Psoas muscle (tissue), 8 donors: ENCODE results near the gene LPP. TPM values are rescaled to one million over a fixed set of nuclear protein-coding genes. Genes with fewer than 3 reads are reported as not detected.

Experiments
- ATAC-seq, 4 donors: fragments of 200-7000 bp; cut with Tn5 transposase; one replicate each; pipeline ENCODE4 v1.9.1; 2020; ENCODE audit warnings: moderate library complexity in 3 of 4, mild to moderate bottlenecking in 2 of 4
- DNase-seq, 2 donors: peaks; one replicate each; pipeline ENCODE4 v3.0.0-alpha.2; 2020
- H3K27ac ChIP-seq: fragments of 200-600 bp; one replicate; pipeline ENCODE4 v1.8.0; 2022
- H3K27me3 ChIP-seq, 3 donors: fragments of 200-600 bp in 1 of 3; one replicate each; pipeline versions ENCODE4 v1.6.1 to v1.8.0; 2013 to 2022; ENCODE audit warnings: low read length in 2 of 3, mild to moderate bottlenecking in 2 of 3, moderate library complexity in 1 of 3; ENCODE audit not compliant: insufficient read depth in 3 of 3
- H3K36me3 ChIP-seq, 2 donors: fragments of 200-600 bp in 1 of 2; one replicate each; pipeline versions ENCODE4 v1.6.1 to v1.8.0; 2013 to 2022; ENCODE audit warnings: low read depth in 1 of 2, mild to moderate bottlenecking in 1 of 2, moderate library complexity in 1 of 2; ENCODE audit not compliant: insufficient read depth in 1 of 2
- H3K4me1 ChIP-seq: fragments of 200-600 bp; one replicate; pipeline ENCODE4 v1.8.0; 2022
- H3K4me3 ChIP-seq: fragments of 200-600 bp; one replicate; pipeline ENCODE4 v1.8.0; 2022; ENCODE audit warnings: mild to moderate bottlenecking
- H3K9me3 ChIP-seq: fragments of 200-600 bp; one replicate; pipeline ENCODE4 v1.8.0; 2022
- CTCF ChIP-seq: fragments of 200-600 bp; IDR thresholded peaks from one replicate; pipeline ENCODE4 v1.8.0; 2022; ENCODE audit warnings: antibody characterized with exemption
- WGBS, 3 donors: extraction: QIAGEN DNeasy Blood & Tissue Kit; methylation state at CpG; one replicate each; pipeline versions ENCODE4 v1.1.6 to v1.1.7; 2013; 5-methylcytosine and 5-hydroxymethylcytosine counted together
- intact Hi-C, 2 donors: fragments of 100-400 bp; cut with DNase I; formaldehyde crosslinking; loops; one replicate each; pipeline versions ENCODE4 v1.11.0 to v1.14.2; 2022
- polyA plus RNA-seq, 3 donors: library from polyadenylated mRNA; stranded (reverse); fragments of 200-250 nt; gene quantifications; one replicate each; pipeline ENCODE4 v1.2.3, GENCODE V29; 2013
- total RNA-seq, 4 donors: library from RNA; stranded (reverse); fragmentation: NEBNext Ultra II Directional in 2 of 4; extraction: Animal tissue kit (Norgen Biotek cat#: 25700) in 2 of 4; gene quantifications; one replicate each; pipeline versions ENCODE4 v1.2.1 to v1.2.4, GENCODE V29; 2021 to 2023
- donor health status: healthy with polysubstance abuse.
- donor health status: DM: no; HTN: no; CAD: no; lungs with moderate emphysema.
- donor health status: Bipolar disorder and iron deficiency.
- donor health status: healthy.
- donor health status: DM: yes; HTN: yes; CAD: no.
- donor health status: DM: no; HTN: no; CAD: no.
- donor health status: DM: no; HTN: no; CAD: no.
- donor health status: DM: yes; HTN: yes; CAD: no.

LPP gene
- total and polyA plus RNA-seq, 7 donors = 2.6 to 80.3 (median 42.8) TPM

- Histone ChIP-seq H3K27ac (no peak overlapping the region), H3K9me3 (no peaks in the 10 kb centered on the region), H3K4me3 (no peak overlapping the region), H3K36me3 (no peaks in the 10 kb centered on the region), H3K27me3 (no peaks in the 10 kb centered on the region), H3K4me1 (peaks cover 47% of the 10 kb centered on the region)
- TF ChIP-seq CTCF = no peak
- no peak for ATAC-seq
- intact Hi-C loops = loop anchor here (2.0 to 10.0 kb wide), 3 partner anchors 24 to 656 kb away; no protein-coding TSS in a partner anchor
- no peak for DNase-seq
- 91 to 94% (median 91%) methylated on average over 11 of the region's 11 CpGs for WGBS, 3 donors
Measured at GRCh38 chr3:188299068-188299467, 145.1 kb downstream of the LPP start.

GRCh38 chr3:188299708-188300107, 145.8 kb downstream of the LPP start:
- 90 to 98% (median 97%) methylated on average over 2 of the region's 2 CpGs for WGBS, 3 donors
- Histone ChIP-seq H3K4me1 (peaks cover 40% of the 10 kb centered on the region), H3K4me3 (no peak overlapping the region), H3K27me3 (no peaks in the 10 kb centered on the region), H3K27ac (no peak overlapping the region), H3K36me3 (no peaks in the 10 kb centered on the region), H3K9me3 (no peaks in the 10 kb centered on the region)
- no peak for DNase-seq
- TF ChIP-seq CTCF = no peak
- intact Hi-C loops = loop anchor here (2.0 to 10.0 kb wide), 3 partner anchors 23 to 655 kb away; no protein-coding TSS in a partner anchor
- no peak for ATAC-seq

- no peak for TF ChIP-seq CTCF
- H3K27ac ChIP-seq = no peak overlapping the region
- no peaks in the 10 kb centered on the region for H3K9me3 ChIP-seq
- H3K4me3 ChIP-seq = no peak overlapping the region
- H3K36me3 ChIP-seq = no peaks in the 10 kb centered on the region
- H3K27me3 ChIP-seq = no peaks in the 10 kb centered on the region
- ATAC-seq (no peak), DNase-seq (no peak)
- intact Hi-C loops = no loop called here
- WGBS, 3 donors = 97 to 100% (median 100%) methylated on average over 1 of the region's 1 CpG
- peaks cover 27% of the 10 kb centered on the region for H3K4me1 ChIP-seq
Measured at GRCh38 chr3:188301147-188301546, 147.2 kb downstream of the LPP start.

GRCh38 chr3:188303286-188303799, 149.4 kb downstream of the LPP start:
- Histone ChIP-seq H3K27me3 (no peaks in the 10 kb centered on the region), H3K27ac (no peak overlapping the region), H3K4me3 (no peak overlapping the region), H3K9me3 (no peaks in the 10 kb centered on the region), H3K36me3 (no peaks in the 10 kb centered on the region), H3K4me1 (peaks cover 13% of the 10 kb centered on the region)
- 95 to 99% (median 97%) methylated on average over 2 of the region's 2 CpGs for WGBS, 3 donors
- no peak for ATAC-seq
- intact Hi-C loops = no loop called here
- TF ChIP-seq CTCF = no peak
- no peak for DNase-seq

GRCh38 chr3:188303823-188304222, 149.9 kb downstream of the LPP start:
- Histone ChIP-seq H3K4me3 (no peak overlapping the region), H3K9me3 (no peaks in the 10 kb centered on the region), H3K36me3 (no peaks in the 10 kb centered on the region), H3K4me1 (peaks cover 13% of the 10 kb centered on the region), H3K27ac (no peak overlapping the region), H3K27me3 (no peaks in the 10 kb centered on the region)
- TF ChIP-seq CTCF = no peak
- ATAC-seq (no peak), DNase-seq (no peak)
- 91 to 93% (median 92%) methylated on average over 3 of the region's 3 CpGs for WGBS, 3 donors
- intact Hi-C loops = no loop called here
